HL-60/S4 (cell line): ENCODE measurements around the gene TSHZ2.

Experiments
- in situ Hi-C: fragments of 300-500 bp; cut with MboI; formaldehyde crosslinking; loops from 2 replicates; pipeline ENCODE4 v1.14.3; 2022; ENCODE audit warnings: low sequenced_read_pairs

TSHZ2 gene

GRCh38 chr20:52972190-52972937 is at the start of gene TSHZ2:
TSS of gene TSHZ2 (plus strand) at chr20:52972358. CDS start at chr20:52973294, 936 bp downstream.
- in situ Hi-C loops, result no loop called here

GRCh38 chr20:52922436-52922835 is 49.7 kb upstream of the TSHZ2 start:
- in situ Hi-C loops, result no loop called here

GRCh38 chr20:52923123-52923937 is 48.8 kb upstream of the TSHZ2 start:
- in situ Hi-C loops, result no loop called here

GRCh38 chr20:52924411-52925271 is 47.5 kb upstream of the TSHZ2 start:
- in situ Hi-C loops, result no loop called here

GRCh38 chr20:52926505-52926904 is 45.7 kb upstream of the TSHZ2 start:
- in situ Hi-C loops, result no loop called here

GRCh38 chr20:52933867-52934266 is 38.3 kb upstream of the TSHZ2 start:
- in situ Hi-C loops, result no loop called here

GRCh38 chr20:52936351-52937340 is 35.5 kb upstream of the TSHZ2 start:
- in situ Hi-C loops, result no loop called here

- in situ Hi-C loops, result no loop called here
These were observed 34.5 kb upstream of the TSHZ2 start for GRCh38 chr20:52937591-52938100.

GRCh38 chr20:52939141-52939540 is 33.0 kb upstream of the TSHZ2 start:
- in situ Hi-C loops, result no loop called here

- in situ Hi-C loops, result no loop called here
These were observed 30.4 kb upstream of the TSHZ2 start for GRCh38 chr20:52941808-52942207.

GRCh38 chr20:52943185-52943841 is 28.8 kb upstream of the TSHZ2 start:
- in situ Hi-C loops, result no loop called here

- in situ Hi-C loops, result no loop called here
These were observed 26.9 kb upstream of the TSHZ2 start for GRCh38 chr20:52945268-52945667.

- in situ Hi-C loops, result no loop called here
These were observed 26.2 kb upstream of the TSHZ2 start for GRCh38 chr20:52945862-52946522.

GRCh38 chr20:52948491-52948890 is 23.7 kb upstream of the TSHZ2 start:
- in situ Hi-C loops, result no loop called here

- in situ Hi-C loops, result no loop called here
These were observed 19.1 kb upstream of the TSHZ2 start for GRCh38 chr20:52953020-52953419.

GRCh38 chr20:52954849-52955248 is 17.3 kb upstream of the TSHZ2 start:
- in situ Hi-C loops, result no loop called here

- in situ Hi-C loops, result no loop called here
These were observed 13.9 kb upstream of the TSHZ2 start for GRCh38 chr20:52958211-52958610.

GRCh38 chr20:52959125-52959524 is 13.0 kb upstream of the TSHZ2 start:
- in situ Hi-C loops, result no loop called here

GRCh38 chr20:52962183-52962582 is 10.0 kb upstream of the TSHZ2 start:
- in situ Hi-C loops, result no loop called here
